Endothelial cell of umbilical vein (primary cell): ENCODE data around the gene LEMD3. TPM values are rescaled to one million over a fixed set of nuclear protein-coding genes. Genes with fewer than 3 reads are reported as not detected.

Experiments
- BruUV-seq: library from RNA; stranded (reverse); fragments of 400-500 nt; replicated peaks from 2 replicates; lab custom pipeline; 2021; lab: Mats Ljungman, UMichigan
- CTCF ChIA-PET: fragments of 300-600, 350-600 bp; sonication (Branson Sonifier 250); formaldehyde crosslinking; loops from one replicate; lab custom pipeline; 2021; ENCODE audit warnings: antibody characterized with exemption, inconsistent platforms; lab: Charles Lee
- POLR2A ChIA-PET: fragments of 300-600, 350-600 bp; sonication (Branson Sonifier 250); formaldehyde crosslinking; loops from one replicate; lab custom pipeline; 2021; ENCODE audit warnings: antibody characterized with exemption, inconsistent platforms; lab: Charles Lee
- DNase-seq: peaks from one replicate; pipeline ENCODE4 v3.0.0-alpha.2; 2011; ENCODE audit warnings: low read depth, low spot score
- FAIRE-seq: peaks from 2 replicates; lab custom pipeline; 2011; peaks lifted over from hg19 to GRCh38; lab: Jason Lieb, UNC
- H2AFZ ChIP-seq: 2 replicates; pipeline ENCODE4 v1.6.0; 2012; ENCODE audit warnings: low read depth, low read length, control low read depth, inconsistent platforms
- H3K27ac ChIP-seq: 2 replicates; pipeline ENCODE4 v1.5.1; 2011; ENCODE audit warnings: low read depth, mild to moderate bottlenecking, control low read depth, low read length, moderate library complexity; ENCODE audit not compliant: insufficient read depth
- H3K27me3 ChIP-seq, 2 experiments: 2 replicates each; pipeline versions ENCODE4 v1.6.0 to v1.6.1; 2011; ENCODE audit warnings: low read length in 2 of 2, mixed read lengths in 1 of 2; ENCODE audit not compliant: control insufficient read depth in 2 of 2, insufficient read depth in 2 of 2
- H3K36me3 ChIP-seq, 2 experiments: 2 replicates in 1 of 2; 3 replicates in 1 of 2; pipeline ENCODE4 v1.5.1; 2011; ENCODE audit warnings: low read length in 2 of 2, mild to moderate bottlenecking in 1 of 2, moderate library complexity in 1 of 2; ENCODE audit not compliant: control insufficient read depth in 2 of 2, insufficient read depth in 2 of 2; ENCODE audit errors: extremely low read depth in 1 of 2
- H3K4me1 ChIP-seq: 3 replicates; pipeline ENCODE4 v1.5.1; 2011; ENCODE audit warnings: mild to moderate bottlenecking, low read length; ENCODE audit not compliant: control insufficient read depth, insufficient read depth; ENCODE audit errors: extremely low read depth
- H3K4me2 ChIP-seq: 2 replicates; pipeline ENCODE4 v1.6.1; 2011; ENCODE audit warnings: low read length, control low read depth, mixed read lengths; ENCODE audit not compliant: insufficient read depth
- H3K4me3 ChIP-seq, 3 experiments: fragments of 200-600 bp in 1 of 3; sonication (generic), shearing (Covaris generic) in 1 of 3; replicated peaks in 1 of 3; 2 replicates each; pipeline ENCODE4 v1.5.1; 2011 to 2016; ENCODE audit warnings: control low read depth in 3 of 3, low read length in 3 of 3, mild to moderate bottlenecking in 2 of 3, inconsistent platforms in 1 of 3, low read depth in 1 of 3, moderate library complexity in 1 of 3; ENCODE audit not compliant: insufficient read depth in 1 of 3
- H3K79me2 ChIP-seq: 2 replicates; pipeline ENCODE4 v1.6.0; 2012; ENCODE audit warnings: low read length, inconsistent platforms; ENCODE audit not compliant: control insufficient read depth, insufficient read depth
- H3K9ac ChIP-seq: replicated peaks from 2 replicates; pipeline ENCODE3; 2011; ENCODE audit warnings: low read length, control low read depth; ENCODE audit not compliant: insufficient read depth; ENCODE audit errors: extremely low read depth
- H3K9me1 ChIP-seq: replicated peaks from 3 replicates; pipeline ENCODE4 v1.6.0; 2011; ENCODE audit warnings: mild to moderate bottlenecking, low read length; ENCODE audit not compliant: control insufficient read depth, insufficient read depth; ENCODE audit errors: extremely low read depth
- H3K9me3 ChIP-seq: replicated peaks from 2 replicates; pipeline ENCODE4 v1.5.1; 2012; ENCODE audit warnings: low read length, inconsistent platforms; ENCODE audit not compliant: control insufficient read depth, insufficient read depth
- H4K20me1 ChIP-seq: replicated peaks from 2 replicates; pipeline ENCODE3; 2011; ENCODE audit warnings: mild to moderate bottlenecking, low read length; ENCODE audit not compliant: control insufficient read depth, insufficient read depth; ENCODE audit errors: extremely low read depth
- EZH2 ChIP-seq: IDR thresholded peaks from 2 replicates; pipeline ENCODE4 v1.6.1; 2012; ENCODE audit warnings: borderline replicate concordance, low read depth, mild to moderate bottlenecking, moderate library complexity, low read length, inconsistent platforms; ENCODE audit not compliant: severe bottlenecking
- FOS ChIP-seq: IDR thresholded peaks from 2 replicates; pipeline ENCODE4 v1.6.1; 2011; ENCODE audit warnings: mild to moderate bottlenecking, low read length, moderate library complexity, borderline replicate concordance; ENCODE audit not compliant: insufficient read depth
- GATA2 ChIP-seq: IDR thresholded peaks from 2 replicates; pipeline ENCODE4 v1.7.0; 2011; ENCODE audit warnings: low read depth, mild to moderate bottlenecking, moderate library complexity, mixed read lengths, low read length; ENCODE audit not compliant: insufficient read length, insufficient read depth
- JUN ChIP-seq: IDR thresholded peaks from 2 replicates; pipeline ENCODE4 v1.6.1; 2011; ENCODE audit warnings: borderline replicate concordance, low read depth; ENCODE audit not compliant: insufficient read length, insufficient read depth
- MYC ChIP-seq: IDR thresholded peaks from one replicate; pipeline ENCODE4 v1.6.1; 2011; ENCODE audit warnings: mild to moderate bottlenecking, low read depth, low read length
- POLR2A ChIP-seq: IDR thresholded peaks from 2 replicates; pipeline ENCODE4 v1.6.1; 2012; ENCODE audit warnings: low read depth, mild to moderate bottlenecking, control low read depth, low read length
- POLR2AphosphoS5 ChIP-seq: IDR thresholded peaks from 2 replicates; pipeline ENCODE4 v1.6.1; 2012; ENCODE audit warnings: low read depth, mild to moderate bottlenecking, control low read depth, low read length, moderate library complexity; ENCODE audit not compliant: insufficient read depth
- dilution Hi-C: fragments of 300-500 bp; cut with MboI; formaldehyde crosslinking; loops from one replicate; pipeline ENCODE4 v1.15.0; 2019; ENCODE audit warnings: low sequenced_read_pairs; ENCODE audit not compliant: extremely low pct_ligation_motif_present
- intact Hi-C: fragments of 100-400 bp; cut with micrococcal nuclease; formaldehyde crosslinking; loops from one replicate; pipeline ENCODE4 v1.10.0; 2022
- polyA plus RNA-seq, 4 experiments: library from polyadenylated mRNA; depleted of rRNA in 3 of 4; stranded (reverse) in 3 of 4; unstranded in 1 of 4; fragments of >200 nt; gene quantifications; 2 replicates each; pipeline versions ENCODE4 v1.2.1 to v1.2.3, GENCODE V29; 2011 to 2012; ENCODE audit warnings: missing spikeins in 1 of 4
- total RNA-seq: library from RNA; stranded (reverse); gene quantifications from 2 replicates; pipeline ENCODE4 v1.2.3, GENCODE V29; 2021
- TF ChIP-seq, protein P1 (sequence below): IDR thresholded peaks from 2 replicates; pipeline ENCODE4 v1.6.1; 2011; ENCODE audit not compliant: insufficient read depth, insufficient read length
- TF ChIP-seq, protein P2 (sequence below), 2 donors: IDR thresholded peaks; 1 replicate in 1 of 2; 2 replicates in 1 of 2; pipeline ENCODE4 v1.5.1; 2011; ENCODE audit warnings: low read length in 2 of 2, mild to moderate bottlenecking in 2 of 2, moderate library complexity in 2 of 2, control low read depth in 1 of 2, inconsistent platforms in 1 of 2, low read depth in 1 of 2; ENCODE audit not compliant: insufficient read depth in 1 of 2; ENCODE audit errors: extremely low read depth in 1 of 2

LEMD3 gene
- total and polyA plus RNA-seq, 2 donors (not counting 3 experiments of a cell fraction or from before 2014, with no cell fraction given), result 7.4 to 24.2 TPM

DNA sequence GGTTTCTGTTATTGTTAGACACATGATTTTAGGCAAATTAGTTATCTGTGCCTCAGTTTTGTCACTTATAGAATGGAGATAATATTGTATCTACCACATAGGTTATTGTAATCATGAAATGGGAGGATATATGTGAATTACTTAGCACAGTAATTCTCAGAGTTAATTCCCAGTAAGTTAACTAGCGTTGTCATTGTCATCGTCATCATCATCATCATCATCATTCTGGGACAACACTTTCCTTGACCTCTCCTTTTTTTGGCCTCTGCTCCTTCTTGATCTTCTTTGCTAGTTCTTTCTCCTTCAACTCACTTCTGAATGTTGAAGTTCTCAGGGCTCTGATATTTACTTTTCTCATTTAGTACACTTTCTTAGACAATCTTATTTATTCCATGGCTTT is 122.9 kb downstream of the LEMD3 start:
- H3K36me3 ChIP-seq, result no peaks in the 10 kb centered on the region
- FAIRE-seq (no peak), DNase-seq (no peak)
- intact Hi-C loops (no loop called here), dilution Hi-C loops (no loop called here)
- no peak overlapping the region for H2AFZ ChIP-seq
- H3K4me2 ChIP-seq, result no peak overlapping the region
- no peaks in the 10 kb centered on the region for H3K9me3 ChIP-seq
- POLR2A ChIA-PET, result no interaction called here
- no peak overlapping the region for H3K4me3 ChIP-seq
- H3K27me3 ChIP-seq, result no peaks in the 10 kb centered on the region
- no TSS peak for BruUV-seq
- peaks cover 2% of the 10 kb centered on the region for H4K20me1 ChIP-seq
- H3K27ac ChIP-seq, result no peak overlapping the region
- H3K4me1 ChIP-seq, result no peaks in the 10 kb centered on the region
- H3K9me1 ChIP-seq, result no peaks in the 10 kb centered on the region
- TF ChIP-seq MYC, result no peak
- no peak for TF ChIP-seq EZH2
- no peak for TF ChIP-seq POLR2AphosphoS5
- no peak for TF ChIP-seq POLR2A
- TF ChIP-seq, protein P1, sequence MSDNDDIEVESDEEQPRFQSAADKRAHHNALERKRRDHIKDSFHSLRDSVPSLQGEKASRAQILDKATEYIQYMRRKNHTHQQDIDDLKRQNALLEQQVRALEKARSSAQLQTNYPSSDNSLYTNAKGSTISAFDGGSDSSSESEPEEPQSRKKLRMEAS, result no peak
- TF ChIP-seq, protein P2, sequence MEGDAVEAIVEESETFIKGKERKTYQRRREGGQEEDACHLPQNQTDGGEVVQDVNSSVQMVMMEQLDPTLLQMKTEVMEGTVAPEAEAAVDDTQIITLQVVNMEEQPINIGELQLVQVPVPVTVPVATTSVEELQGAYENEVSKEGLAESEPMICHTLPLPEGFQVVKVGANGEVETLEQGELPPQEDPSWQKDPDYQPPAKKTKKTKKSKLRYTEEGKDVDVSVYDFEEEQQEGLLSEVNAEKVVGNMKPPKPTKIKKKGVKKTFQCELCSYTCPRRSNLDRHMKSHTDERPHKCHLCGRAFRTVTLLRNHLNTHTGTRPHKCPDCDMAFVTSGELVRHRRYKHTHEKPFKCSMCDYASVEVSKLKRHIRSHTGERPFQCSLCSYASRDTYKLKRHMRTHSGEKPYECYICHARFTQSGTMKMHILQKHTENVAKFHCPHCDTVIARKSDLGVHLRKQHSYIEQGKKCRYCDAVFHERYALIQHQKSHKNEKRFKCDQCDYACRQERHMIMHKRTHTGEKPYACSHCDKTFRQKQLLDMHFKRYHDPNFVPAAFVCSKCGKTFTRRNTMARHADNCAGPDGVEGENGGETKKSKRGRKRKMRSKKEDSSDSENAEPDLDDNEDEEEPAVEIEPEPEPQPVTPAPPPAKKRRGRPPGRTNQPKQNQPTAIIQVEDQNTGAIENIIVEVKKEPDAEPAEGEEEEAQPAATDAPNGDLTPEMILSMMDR (IDR thresholded peaks at IDR 0.05; ENCODE audit: extremely low read depth in 1 of 2, insufficient read depth in 1 of 2, low read depth in 1 of 2, low read length in 2 of 2), result no peak
- TF ChIP-seq JUN, result no peak
- no peak for TF ChIP-seq GATA2
- TF ChIP-seq FOS, result no peak
- no peak overlapping the region for H3K9ac ChIP-seq
- CTCF ChIA-PET, result interaction anchor here (1.0 kb wide), 1 partner anchor 10 kb away, joined by 3 read pairs; no protein-coding TSS in a partner anchor
- peaks cover 68% of the 10 kb centered on the region for H3K79me2 ChIP-seq
